ENCODE results near the gene YIPF3. TPM values are rescaled to one million over a fixed set of nuclear protein-coding genes. Genes with fewer than 3 reads are reported as not detected.
"Not testable (repeated sequence)": the region's sequence is repeated elsewhere in the genome, so short reads cannot be mapped to it uniquely, and the experiment has no call there.

YIPF3 gene
- polyA plus RNA-seq, 6 donors from 2014 or later: 72.5 to 97.5 (median 89.9) TPM

DNA sequence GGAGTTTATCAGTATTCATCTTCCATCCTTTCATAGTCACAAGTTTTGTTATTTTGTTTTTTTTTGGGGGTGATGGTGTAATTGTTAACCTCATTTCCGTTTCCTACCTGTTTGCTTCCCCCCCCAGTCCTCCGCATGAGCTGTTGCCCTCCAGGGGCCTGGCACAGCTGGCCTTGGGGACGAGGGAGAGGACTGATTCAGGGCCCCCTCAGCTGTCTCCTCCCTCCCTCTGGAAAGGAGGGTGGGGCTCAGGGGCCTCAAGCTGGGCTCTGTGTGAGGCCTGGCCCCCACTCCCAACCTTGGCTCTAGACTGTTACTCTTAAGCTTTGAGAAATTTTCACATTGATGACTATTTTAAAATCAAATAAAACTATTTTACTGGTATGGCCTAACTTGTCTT lies 10.6 kb downstream of the YIPF3 start:
- ATAC-seq (ENCODE audit: low read depth in 2 of 2) (no peak), DNase-seq (no peak)
- H3K4me1 Mint-ChIP-seq: peaks cover 14 to 36% (median 22%) of the 10 kb centered on the region in 3 donors
- peaks cover 7 to 41% of the 10 kb centered on the region in 2 donors for H3K36me3 Mint-ChIP-seq
- H3K4me3 Mint-ChIP-seq: no peak overlapping the region
- H3K9me3 Mint-ChIP-seq: no peaks in the 10 kb centered on the region
- H3K27me3 Mint-ChIP-seq: peaks cover 11 to 18% (median 17%) of the 10 kb centered on the region in 3 donors
- peak overlapping the region in 1 of 6 donors; percentile 84 for H3K27ac Mint-ChIP-seq

DNA sequence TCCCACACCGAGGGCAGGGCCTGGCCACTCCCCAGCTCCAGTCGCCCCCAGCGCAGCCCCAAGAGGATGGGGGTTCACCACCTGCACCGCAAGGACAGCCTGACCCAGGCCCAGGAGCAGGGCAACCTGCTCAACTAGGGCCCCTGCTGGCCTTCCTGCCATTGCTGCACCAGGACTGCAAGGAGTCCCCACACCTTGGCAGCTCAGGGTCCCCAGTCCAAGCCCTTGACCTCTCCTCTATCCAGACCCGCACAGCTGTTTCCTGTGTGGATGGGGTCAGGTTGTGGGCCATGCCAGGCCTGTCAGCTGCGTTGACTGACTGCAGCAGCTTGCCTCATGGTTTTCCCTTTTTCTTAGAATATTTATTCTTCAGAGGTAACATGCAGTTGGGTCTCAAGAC lies 11.0 kb downstream of the YIPF3 start:
- H3K27ac Mint-ChIP-seq: no peak overlapping the region
- ATAC-seq (ENCODE audit: low read depth in 2 of 2) (no peak), DNase-seq (no peak)
- peaks cover 11 to 18% (median 17%) of the 10 kb centered on the region in 3 donors for H3K27me3 Mint-ChIP-seq
- H3K36me3 Mint-ChIP-seq: peaks cover 8 to 44% of the 10 kb centered on the region in 2 donors
- no peak overlapping the region for H3K4me3 Mint-ChIP-seq
- no peaks in the 10 kb centered on the region for H3K9me3 Mint-ChIP-seq
- H3K4me1 Mint-ChIP-seq: peaks cover 14 to 34% (median 20%) of the 10 kb centered on the region in 3 donors

DNA sequence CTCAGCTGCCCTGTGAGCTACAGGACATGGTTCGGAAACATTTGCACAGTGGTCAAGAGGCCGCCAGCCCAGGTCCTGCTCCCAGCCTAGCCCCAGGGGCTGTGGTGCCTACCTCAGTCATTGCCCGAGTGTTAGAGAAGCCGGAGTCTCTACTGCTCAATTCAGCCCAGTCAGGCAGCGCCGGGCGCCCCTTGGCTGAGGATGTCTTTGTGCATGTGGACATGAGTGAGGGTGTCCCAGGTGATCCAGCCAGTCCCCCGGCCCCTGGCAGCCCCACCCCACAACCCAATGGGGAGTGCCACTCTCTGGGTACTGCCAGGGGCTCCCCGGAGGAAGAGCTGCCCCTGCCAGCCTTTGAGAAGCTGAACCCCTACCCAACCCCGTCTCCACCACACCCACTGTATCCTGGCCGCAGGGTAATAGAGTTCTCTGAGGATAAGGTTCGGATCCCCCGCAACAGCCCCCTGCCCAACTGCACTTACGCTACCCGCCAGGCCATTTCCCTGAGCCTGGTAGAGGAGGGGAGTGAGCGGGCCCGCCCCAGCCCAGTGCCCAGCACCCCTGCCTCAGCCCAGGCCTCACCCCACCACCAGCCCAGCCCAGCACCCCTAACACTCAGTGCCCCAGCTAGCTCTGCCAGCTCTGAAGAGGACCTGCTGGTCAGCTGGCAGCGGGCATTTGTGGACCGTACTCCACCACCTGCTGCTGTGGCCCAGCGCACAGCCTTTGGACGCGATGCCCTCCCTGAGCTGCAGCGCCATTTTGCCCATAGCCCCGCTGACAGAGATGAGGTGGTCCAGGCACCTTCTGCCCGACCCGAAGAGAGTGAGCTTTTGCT lies 11.8 kb downstream of the YIPF3 start:
- Mint-ChIP-seq H3K4me3 (no peak overlapping the region), H3K4me1 (peaks cover 14 to 30% (median 20%) of the 10 kb centered on the region in 3 donors), H3K27ac (peak overlapping the region in 1 of 6 donors; percentile 54), H3K9me3 (no peaks in the 10 kb centered on the region), H3K27me3 (peaks cover 11 to 18% (median 17%) of the 10 kb centered on the region in 3 donors), H3K36me3 (peaks cover 11 to 44% of the 10 kb centered on the region in 2 donors)
- ATAC-seq (ENCODE audit: low read depth in 2 of 2): no peak
- DNase-seq: no peak

DNA sequence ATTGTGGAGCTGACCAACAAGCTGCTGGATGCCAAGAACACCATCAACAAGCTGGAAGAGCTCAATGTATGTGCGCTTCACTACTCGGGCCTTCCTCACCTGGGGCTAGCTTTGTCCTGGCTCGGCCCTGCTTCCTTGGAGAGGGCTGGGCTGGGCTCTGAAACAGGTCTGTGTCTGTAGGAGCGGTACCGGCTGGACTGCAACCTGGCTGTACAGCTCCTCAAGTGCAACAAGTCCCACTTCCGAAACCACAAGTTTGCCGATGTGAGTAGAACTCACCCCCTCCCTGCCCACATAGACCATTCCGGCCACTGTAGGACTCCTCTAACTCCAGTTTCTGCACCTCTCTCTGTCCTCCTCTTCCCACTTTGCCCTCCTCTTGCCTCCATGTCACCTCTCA lies 13.3 kb downstream of the YIPF3 start:
- peaks cover under 1 to 6% (median 5%) of the 10 kb centered on the region in 3 donors for H3K27me3 Mint-ChIP-seq
- DNase-seq (no peak), ATAC-seq (ENCODE audit: low read depth in 2 of 2) (no peak)
- H3K9me3 Mint-ChIP-seq: no peaks in the 10 kb centered on the region
- no peak overlapping the region for H3K4me3 Mint-ChIP-seq
- H3K27ac Mint-ChIP-seq: peak overlapping the region in 1 of 6 donors; percentile 16
- peaks cover 4 to 18% (median 11%) of the 10 kb centered on the region in 3 donors for H3K4me1 Mint-ChIP-seq
- peaks cover 11 to 36% of the 10 kb centered on the region in 2 donors for H3K36me3 Mint-ChIP-seq

DNA sequence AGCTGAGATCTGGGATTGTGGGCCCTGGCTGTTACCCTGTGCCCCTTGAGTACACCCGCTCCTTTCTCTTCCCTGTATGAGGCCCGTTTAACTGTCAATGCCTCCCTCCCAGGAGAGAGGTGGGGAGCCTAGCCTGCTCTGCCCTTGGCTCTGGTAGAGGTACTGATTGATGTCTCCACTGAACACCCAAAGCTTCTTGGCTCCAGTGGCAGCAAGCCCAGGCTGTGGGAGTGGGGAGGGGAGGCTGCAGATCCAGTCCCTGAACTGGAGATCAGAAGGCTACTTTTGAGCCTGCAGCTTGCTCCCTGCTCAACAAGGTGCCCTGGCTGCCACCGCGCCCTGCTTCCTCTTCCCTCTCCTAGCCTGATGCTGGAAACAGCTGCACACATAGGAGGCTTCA lies 14.1 kb downstream of the YIPF3 start:
- Mint-ChIP-seq H3K4me3 (no peak overlapping the region), H3K9me3 (no peaks in the 10 kb centered on the region), H3K27me3 (no peaks in the 10 kb centered on the region), H3K36me3 (peaks cover 11 to 36% of the 10 kb centered on the region in 2 donors), H3K27ac (peak overlapping the region in 1 of 6 donors; percentile 88), H3K4me1 (peaks cover 2 to 17% (median 7%) of the 10 kb centered on the region in 3 donors)
- DNase-seq: no peak
- ATAC-seq (ENCODE audit: low read depth in 2 of 2): no peak

DNA sequence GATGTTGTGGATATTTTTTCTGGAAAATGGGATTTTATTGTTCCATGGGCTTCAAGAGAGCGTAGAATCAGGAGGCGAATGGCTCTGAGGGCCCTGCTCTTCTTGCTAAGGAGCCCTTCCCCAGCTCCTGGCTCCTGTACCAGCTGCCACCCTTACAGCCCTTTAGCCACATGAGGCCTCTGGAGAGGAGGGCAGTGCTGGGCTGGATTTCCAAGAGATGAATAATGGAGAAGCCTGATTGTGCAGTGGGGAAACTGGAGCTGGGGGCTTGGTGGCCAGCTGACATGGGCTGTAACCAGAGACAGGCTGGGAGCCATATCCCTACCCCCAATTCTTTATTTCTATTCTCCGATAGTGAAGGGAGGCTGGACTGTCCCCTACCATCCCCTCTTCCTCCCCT lies 15.8 kb downstream of the YIPF3 start:
- ATAC-seq (ENCODE audit: low read depth in 2 of 2) (no peak), DNase-seq (no peak)
- no peaks in the 10 kb centered on the region for H3K9me3 Mint-ChIP-seq
- peak overlapping the region in 2 of 6 donors; percentile 21 to 33 for H3K27ac Mint-ChIP-seq
- no peak overlapping the region for H3K4me3 Mint-ChIP-seq
- H3K36me3 Mint-ChIP-seq: peaks cover 11 to 30% of the 10 kb centered on the region in 2 donors
- no peaks in the 10 kb centered on the region for H3K4me1 Mint-ChIP-seq
- H3K27me3 Mint-ChIP-seq: no peaks in the 10 kb centered on the region

DNA sequence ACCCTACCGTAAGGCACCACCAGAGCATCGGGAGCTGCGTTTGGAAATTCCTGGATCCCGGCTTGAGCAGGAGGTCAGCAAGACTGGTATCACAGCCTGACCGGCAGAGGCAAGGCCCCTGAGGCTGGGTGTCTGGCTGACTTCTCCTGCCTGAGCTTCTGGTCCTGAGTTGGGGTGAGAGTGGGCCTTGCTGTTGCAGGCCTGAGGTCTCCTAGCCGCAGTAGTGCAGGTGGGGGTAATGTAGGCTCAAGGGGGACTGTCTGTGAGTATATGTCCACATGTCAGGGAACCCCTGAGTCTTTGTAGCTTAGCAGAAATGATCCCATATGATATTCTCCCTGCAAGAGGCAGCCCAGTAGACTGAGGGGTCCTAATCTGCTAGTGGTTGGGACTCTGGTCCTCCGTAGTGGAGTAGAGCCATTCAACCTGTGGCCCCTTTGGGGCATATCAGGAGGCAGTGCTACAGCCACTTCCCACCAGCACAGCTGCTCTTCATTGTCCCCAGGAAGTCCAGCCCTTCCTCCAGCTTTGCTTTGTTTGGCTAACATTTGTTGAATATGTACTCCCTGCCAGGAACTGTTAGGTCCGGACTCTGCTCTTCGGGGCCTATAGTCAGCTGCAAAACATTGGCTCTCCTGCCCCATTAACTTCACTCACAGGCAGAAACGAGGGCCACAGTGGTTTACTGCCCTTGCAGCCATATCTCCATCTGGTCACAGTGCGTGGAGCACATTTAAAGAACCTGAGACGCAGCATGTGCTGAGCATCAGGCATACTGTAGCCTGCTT lies 17.5 kb downstream of the YIPF3 start:
- ATAC-seq (ENCODE audit: low read depth in 2 of 2) (no peak), DNase-seq (no peak)
- H3K9me3 Mint-ChIP-seq: no peaks in the 10 kb centered on the region
- H3K4me3 Mint-ChIP-seq: no peak overlapping the region
- no peak overlapping the region for H3K27ac Mint-ChIP-seq
- peaks cover 6 to 8% (median 7%) of the 10 kb centered on the region in 3 donors for H3K4me1 Mint-ChIP-seq
- no peaks in the 10 kb centered on the region for H3K27me3 Mint-ChIP-seq
- H3K36me3 Mint-ChIP-seq: peaks cover 11 to 30% of the 10 kb centered on the region in 2 donors

DNA sequence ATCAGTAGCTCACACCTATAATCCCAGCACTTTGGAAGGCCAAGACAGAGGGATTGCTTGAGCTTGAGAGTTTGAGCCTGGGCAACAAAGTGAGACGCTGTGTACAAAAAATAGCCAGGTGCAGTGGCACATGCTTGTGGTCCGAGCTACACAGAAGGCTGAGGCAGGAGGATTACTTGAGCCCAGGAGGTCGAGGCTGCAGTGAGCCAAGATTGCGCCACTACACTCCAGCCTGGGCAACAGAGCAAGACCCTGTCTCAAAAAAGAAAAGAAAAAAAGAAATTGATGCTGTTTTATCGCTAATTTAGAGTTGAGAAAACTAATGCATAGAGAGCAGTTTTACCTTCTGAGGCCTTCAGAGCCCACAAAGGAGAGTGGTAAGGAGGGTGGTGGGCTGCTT lies 18.4 kb downstream of the YIPF3 start:
- Mint-ChIP-seq H3K4me1 (peaks cover 7 to 12% (median 8%) of the 10 kb centered on the region in 3 donors), H3K27ac (peak overlapping the region in 1 of 6 donors; percentile 32), H3K36me3 (peaks cover 11 to 23% of the 10 kb centered on the region in 2 donors)
- H3K9me3 Mint-ChIP-seq; H3K27me3 Mint-ChIP-seq; DNase-seq; H3K4me3 Mint-ChIP-seq; ATAC-seq (ENCODE audit: low read depth in 2 of 2): not testable (repeated sequence)

DNA sequence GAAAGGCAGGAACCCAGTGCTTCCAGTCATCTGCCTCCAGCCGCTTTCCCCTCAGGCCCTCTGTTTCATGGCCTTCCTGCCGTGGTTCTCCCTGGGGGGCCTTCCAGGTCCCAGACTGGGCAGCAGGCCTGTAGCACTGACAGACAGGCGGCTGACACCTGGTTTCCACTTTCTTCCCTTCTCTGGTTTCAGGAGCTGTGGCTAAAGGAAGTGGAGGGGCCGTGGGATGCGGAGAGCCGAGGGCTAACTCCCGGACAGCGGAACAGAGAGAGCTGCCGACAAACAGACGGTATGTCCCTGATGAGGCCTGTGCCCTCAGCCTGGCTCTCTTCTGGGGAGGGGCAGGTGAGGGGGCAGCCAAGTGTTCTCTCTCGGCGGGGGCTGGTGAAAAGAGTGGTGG lies 19.0 kb downstream of the YIPF3 start:
- H3K4me3 Mint-ChIP-seq: no peak overlapping the region
- H3K27me3 Mint-ChIP-seq: no peaks in the 10 kb centered on the region
- no peak for DNase-seq
- ATAC-seq (ENCODE audit: low read depth in 2 of 2): no peak
- H3K4me1 Mint-ChIP-seq: peaks cover 10 to 13% (median 10%) of the 10 kb centered on the region in 3 donors
- peaks cover 11 to 17% of the 10 kb centered on the region in 2 donors for H3K36me3 Mint-ChIP-seq
- H3K27ac Mint-ChIP-seq: no peak overlapping the region
- no peaks in the 10 kb centered on the region for H3K9me3 Mint-ChIP-seq

DNA sequence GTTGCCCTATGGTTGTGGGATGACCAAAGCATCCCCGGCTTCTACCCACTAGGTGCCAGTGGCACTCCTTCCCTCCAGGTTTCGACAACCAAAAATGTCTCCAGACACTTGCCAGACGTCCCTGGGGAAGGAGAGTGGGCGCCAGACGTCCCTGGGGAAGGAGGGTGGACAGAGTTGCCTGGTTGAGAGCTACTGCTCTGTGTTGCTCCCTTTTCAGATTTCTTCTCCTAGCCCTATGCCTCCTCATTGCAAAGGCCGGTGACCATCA lies 19.7 kb downstream of the YIPF3 start:
- H3K27me3 Mint-ChIP-seq: no peaks in the 10 kb centered on the region
- ATAC-seq (ENCODE audit: low read depth in 2 of 2) (no peak), DNase-seq (no peak)
- peaks cover 11% of the 10 kb centered on the region in 2 donors for H3K36me3 Mint-ChIP-seq
- H3K27ac Mint-ChIP-seq: peak overlapping the region in 1 of 6 donors; percentile 36
- peaks cover 14 to 18% (median 15%) of the 10 kb centered on the region in 3 donors for H3K4me1 Mint-ChIP-seq
- H3K9me3 Mint-ChIP-seq: no peaks in the 10 kb centered on the region
- H3K4me3 Mint-ChIP-seq: no peak overlapping the region

DNA sequence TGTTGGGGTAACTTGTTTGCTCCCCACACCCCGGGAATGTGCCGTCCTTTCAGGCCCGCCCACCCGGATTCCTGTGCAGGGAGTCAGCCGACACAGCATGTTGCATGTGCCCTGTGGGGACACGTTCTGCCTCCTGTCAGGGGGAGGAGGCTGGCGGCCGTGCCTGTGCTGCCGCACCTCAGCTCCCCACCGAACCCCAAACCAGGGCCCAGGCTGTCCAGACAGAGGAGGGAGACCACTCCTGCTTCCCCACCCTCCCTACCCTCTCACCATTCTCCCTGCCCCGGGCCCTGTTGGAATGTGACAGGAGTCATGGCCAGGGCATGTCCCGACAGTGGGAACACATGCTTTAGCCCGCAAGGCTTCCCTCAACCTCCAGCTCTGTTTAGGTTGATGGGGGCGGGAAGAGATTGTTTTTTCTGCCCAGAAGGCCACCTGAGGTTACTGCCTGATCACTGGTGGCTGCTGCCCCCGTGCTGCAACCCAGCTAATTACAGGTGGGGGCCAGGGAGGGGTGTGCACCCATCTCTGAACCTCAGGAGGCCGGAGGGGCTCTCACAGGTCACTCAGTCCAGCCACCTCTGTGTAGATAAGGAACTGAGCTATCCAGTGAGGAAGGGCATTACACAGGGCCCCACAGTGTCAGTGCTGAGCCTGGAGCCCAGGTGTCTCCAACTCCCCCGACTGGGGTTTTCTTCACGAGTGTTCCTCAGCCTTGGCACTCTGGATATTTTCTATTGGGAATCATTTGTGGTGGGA lies 20.2 kb downstream of the YIPF3 start:
- Mint-ChIP-seq H3K4me1 (peaks cover 14 to 18% (median 15%) of the 10 kb centered on the region in 3 donors), H3K27me3 (no peaks in the 10 kb centered on the region), H3K4me3 (no peak overlapping the region), H3K27ac (peak overlapping the region in 1 of 6 donors; percentile 36), H3K36me3 (peaks cover 6 to 8% of the 10 kb centered on the region in 2 donors), H3K9me3 (no peaks in the 10 kb centered on the region)
- no peak for DNase-seq
- peak in 1 of 2 donors; percentile 43 for ATAC-seq (ENCODE audit: low read depth in 2 of 2)

DNA sequence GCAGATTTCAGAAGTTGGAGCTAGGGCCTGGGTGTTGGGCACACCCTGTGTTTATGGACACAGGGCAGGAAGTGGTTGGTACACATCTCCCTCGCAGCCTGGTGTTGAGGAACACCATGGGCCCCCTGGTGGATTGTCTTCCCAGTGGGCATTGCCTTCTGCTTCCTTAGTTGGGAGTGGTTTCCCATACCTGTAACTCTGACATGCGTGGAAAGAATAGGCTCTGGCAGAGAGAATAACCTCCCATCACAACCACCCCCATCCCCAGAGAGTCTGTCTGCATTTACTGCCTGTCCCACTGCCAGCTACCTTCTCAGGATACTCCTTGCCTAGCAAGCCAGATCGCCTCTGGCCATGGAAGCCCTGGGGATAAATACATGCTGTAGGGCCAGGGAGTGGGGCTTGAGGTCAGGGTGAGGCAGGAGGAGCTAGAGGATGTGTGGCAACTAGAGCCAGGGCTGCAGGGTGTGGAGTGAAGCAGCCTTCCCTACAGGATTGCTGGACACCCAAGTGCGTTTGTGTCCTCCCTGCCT lies 21.3 kb downstream of the YIPF3 start:
- Mint-ChIP-seq H3K4me1 (peaks cover 14 to 18% (median 15%) of the 10 kb centered on the region in 3 donors), H3K27me3 (no peaks in the 10 kb centered on the region), H3K27ac (peak overlapping the region in 2 of 6 donors; percentile 81 to 84), H3K9me3 (no peaks in the 10 kb centered on the region), H3K36me3 (peaks cover 0 to 1% of the 10 kb centered on the region in 2 donors), H3K4me3 (no peak overlapping the region)
- DNase-seq: no peak
- ATAC-seq (ENCODE audit: low read depth in 2 of 2): no peak

DNA sequence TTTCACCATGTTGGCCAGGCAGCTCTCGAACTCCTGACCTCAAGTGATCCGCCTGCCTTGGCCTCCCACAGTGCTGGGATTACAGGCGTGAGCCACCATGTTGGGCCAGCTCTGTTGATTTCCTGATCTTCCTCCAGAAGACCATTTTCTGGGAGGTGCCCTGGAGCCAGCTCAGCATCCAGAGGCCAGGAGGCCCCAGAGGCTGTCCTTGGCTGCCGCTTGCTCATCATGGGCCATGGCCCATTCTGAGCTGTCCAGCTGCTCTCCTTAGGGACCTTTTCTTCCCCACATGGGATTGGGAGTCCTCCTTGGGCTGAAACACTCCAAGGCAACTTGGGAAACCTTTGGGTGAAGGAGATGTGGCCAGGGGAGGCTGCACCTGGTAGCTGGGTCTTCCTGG lies 22.0 kb downstream of the YIPF3 start:
- Mint-ChIP-seq H3K27ac (no peak overlapping the region), H3K4me3 (no peak overlapping the region), H3K4me1 (peaks cover 18 to 21% (median 20%) of the 10 kb centered on the region in 3 donors), H3K27me3 (no peaks in the 10 kb centered on the region), H3K36me3 (no peaks in the 10 kb centered on the region), H3K9me3 (no peaks in the 10 kb centered on the region)
- no peak for ATAC-seq (ENCODE audit: low read depth in 2 of 2)
- DNase-seq: no peak
